Activated CD8-positive, alpha-beta T cell treated with anti-CD3 and anti-CD28 coated beads for 36 hours (primary cell): ENCODE measurements around the gene MATK. TPM values are rescaled to one million over a fixed set of nuclear protein-coding genes. Genes with fewer than 3 reads are reported as not detected.

Source experiments
- ATAC-seq: fragments of 200-7000 bp; cut with Tn5 transposase; one replicate; pipeline ENCODE4 v1.10.0; 2021; ENCODE audit warnings: mild to moderate bottlenecking, moderate library complexity
- CTCF ChIA-PET: fragments of 350-600 bp; sonication (Branson Sonifier 250); formaldehyde crosslinking; loops from one replicate; lab custom pipeline; 2021; ENCODE audit warnings: antibody characterized with exemption; lab: Charles Lee
- POLR2A ChIA-PET: fragments of 350-600 bp; sonication (Branson Sonifier 250); formaldehyde crosslinking; loops from one replicate; lab custom pipeline; 2021; ENCODE audit warnings: antibody characterized with exemption; lab: Charles Lee
- DNase-seq: peaks from one replicate; pipeline ENCODE4 v3.0.0-alpha.2; 2020
- H3K27ac Mint-ChIP-seq: one replicate; pipeline ENCODE4 v1.8.0; 2021; ENCODE audit warnings: mild to moderate bottlenecking, mixed read lengths
- H3K27me3 Mint-ChIP-seq: one replicate; pipeline ENCODE4 v1.8.0; 2021; ENCODE audit warnings: mixed read lengths
- H3K36me3 Mint-ChIP-seq: one replicate; pipeline ENCODE4 v1.8.0; 2021; ENCODE audit warnings: low read depth, mixed read lengths
- H3K4me1 Mint-ChIP-seq: one replicate; pipeline ENCODE4 v1.8.0; 2021; ENCODE audit warnings: low read depth, mixed read lengths
- H3K4me3 Mint-ChIP-seq: one replicate; pipeline ENCODE4 v1.8.0; 2021; ENCODE audit warnings: mild to moderate bottlenecking, moderate library complexity, mixed read lengths
- H3K9me3 Mint-ChIP-seq: one replicate; pipeline ENCODE4 v1.8.0; 2021; ENCODE audit warnings: mixed read lengths
- CTCF ChIP-seq: fragments of 200-600 bp; IDR thresholded peaks from one replicate; pipeline ENCODE4 v1.8.0; 2022; ENCODE audit warnings: antibody characterized with exemption, mild to moderate bottlenecking
- intact Hi-C: fragments of 100-400 bp; cut with micrococcal nuclease; formaldehyde crosslinking; loops from one replicate; pipeline ENCODE4 v1.10.0; 2022
- total RNA-seq, 2 experiments: library from RNA; stranded (reverse); gene quantifications; one replicate each; pipeline ENCODE4 v1.2.3, GENCODE V29; 2021

The MATK gene
- total RNA-seq, 2 experiments from 2014 or later = 37.6 to 39.6 TPM

GRCh38 chr19:3778899-3779723, 7.1 kb downstream of the MATK start:
- POLR2A ChIA-PET = interaction anchor here (0.5 to 0.8 kb wide), 4 partner anchors 15 to 206 kb away, joined by 3 read pairs; partner anchors contain the start of gene EEF2
- CTCF ChIA-PET = interaction anchor here (1.5 kb wide), 1 partner anchor 43 kb away, joined by 6 read pairs; no protein-coding TSS in a partner anchor
- Mint-ChIP-seq H3K4me3 (no peak overlapping the region), H3K27ac (no peak overlapping the region), H3K36me3 (peaks cover 34% of the 10 kb centered on the region), H3K27me3 (no peaks in the 10 kb centered on the region), H3K4me1 (peaks cover 2% of the 10 kb centered on the region), H3K9me3 (peaks cover 17% of the 10 kb centered on the region)
- DNase-seq (no peak), ATAC-seq (no peak)
- intact Hi-C loops = no loop called here
- TF ChIP-seq CTCF = no peak

- Mint-ChIP-seq H3K27ac (no peak overlapping the region), H3K4me3 (no peak overlapping the region), H3K4me1 (no peaks in the 10 kb centered on the region), H3K9me3 (peaks cover 17% of the 10 kb centered on the region), H3K27me3 (no peaks in the 10 kb centered on the region), H3K36me3 (peaks cover 30% of the 10 kb centered on the region)
- intact Hi-C loops = no loop called here
- no peak for DNase-seq
- no peak for TF ChIP-seq CTCF
- POLR2A ChIA-PET = interaction anchor here (0.7 kb wide), 1 partner anchor 16 kb away, joined by 3 read pairs; no protein-coding TSS in a partner anchor
- CTCF ChIA-PET = no interaction called here
- ATAC-seq = no peak
These were observed 7.9 kb downstream of the MATK start for GRCh38 chr19:3778104-3778867.

GRCh38 chr19:3776479-3777040, 9.6 kb downstream of the MATK start:
- POLR2A ChIA-PET = no interaction called here
- Mint-ChIP-seq H3K27me3 (no peaks in the 10 kb centered on the region), H3K9me3 (peaks cover 8% of the 10 kb centered on the region), H3K4me3 (no peak overlapping the region), H3K27ac (no peak overlapping the region), H3K4me1 (no peaks in the 10 kb centered on the region), H3K36me3 (peaks cover 15% of the 10 kb centered on the region)
- CTCF ChIA-PET = no interaction called here
- TF ChIP-seq CTCF = no peak
- intact Hi-C loops = no loop called here
- ATAC-seq = no peak
- no peak for DNase-seq

GRCh38 chr19:3775831-3776230, 10.3 kb downstream of the MATK start:
- CTCF ChIA-PET = no interaction called here

More at GRCh38 chr19:3775831-3776230, 10.3 kb downstream of the MATK start:
- Mint-ChIP-seq H3K27ac (no peak overlapping the region), H3K4me1 (no peaks in the 10 kb centered on the region), H3K27me3 (no peaks in the 10 kb centered on the region), H3K4me3 (no peak overlapping the region), H3K36me3 (peaks cover 8% of the 10 kb centered on the region), H3K9me3 (peaks cover under 1% of the 10 kb centered on the region)
- POLR2A ChIA-PET = interaction anchor here (1.5 kb wide), 1 partner anchor 8 kb away, joined by 7 read pairs; no protein-coding TSS in a partner anchor
- DNase-seq = no peak
- intact Hi-C loops = no loop called here
- ATAC-seq = no peak
- TF ChIP-seq CTCF = no peak
